ENCODE measurements around the gene WDR27.

WDR27 gene

DNA sequence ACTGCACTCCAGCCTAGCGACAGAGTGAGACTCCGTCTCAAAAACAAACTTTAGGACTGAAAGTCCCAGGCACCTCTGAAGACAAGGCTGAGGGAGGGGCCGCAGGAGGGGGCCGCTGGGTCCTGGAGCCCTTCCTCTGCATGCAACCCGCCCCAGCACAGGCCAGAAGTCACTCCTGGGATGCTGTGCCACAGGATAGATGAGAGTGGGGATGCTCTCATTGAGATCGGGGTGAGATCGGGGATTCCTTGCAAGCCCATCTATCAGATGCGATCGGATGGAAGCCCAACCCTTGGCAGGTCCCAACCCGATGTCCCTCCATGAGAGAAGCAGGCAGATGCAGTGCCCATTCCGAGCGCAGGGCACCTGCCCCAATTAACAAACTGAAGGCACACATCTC lies 66.5 kb downstream of the WDR27 start:
- H3K4me2 ChIP-seq (ENCODE audit: low read depth, low read length, poor library complexity, severe bottlenecking): no peak overlapping the region
- H3F3A ChIP-seq (ENCODE audit: low read depth): no peaks in the 10 kb centered on the region
- no peaks in the 10 kb centered on the region for H3K79me2 ChIP-seq (ENCODE audit: insufficient read depth, low read length)
- H3K9ac ChIP-seq (ENCODE audit: low read depth, low read length, poor library complexity, severe bottlenecking): no peak overlapping the region
- no peak overlapping the region for H3K4me3 ChIP-seq (ENCODE audit: low read length, poor library complexity, severe bottlenecking)
- H3K27me3 ChIP-seq (ENCODE audit: insufficient read depth, low read length, poor library complexity, severe bottlenecking): no peaks in the 10 kb centered on the region
- H3K36me3 ChIP-seq (ENCODE audit: insufficient read depth, low read length): no peaks in the 10 kb centered on the region
- no peaks in the 10 kb centered on the region for H4K20me1 ChIP-seq (ENCODE audit: insufficient read depth, low read length, poor library complexity, severe bottlenecking)
- H3K9me2 ChIP-seq (replicated peaks; ENCODE audit: low read depth, low read length): no peaks in the 10 kb centered on the region
- no peaks in the 10 kb centered on the region for H3K9me3 ChIP-seq (ENCODE audit: insufficient read depth, low read depth, low read length)
- no peaks in the 10 kb centered on the region for H3K4me1 ChIP-seq (ENCODE audit: insufficient read depth, low read length, poor library complexity, severe bottlenecking)
- no peak for TF ChIP-seq EZH2phosphoT487 (IDR thresholded peaks at IDR 0.05; ENCODE audit: borderline replicate concordance)
- no peak overlapping the region for H2AFZ ChIP-seq (ENCODE audit: low read length)

GRCh38 chr6:169632841-169633240 lies 69.0 kb downstream of the WDR27 start:
- no peak overlapping the region for H3K4me3 ChIP-seq (ENCODE audit: low read length, poor library complexity, severe bottlenecking)
- H3K9me3 ChIP-seq (ENCODE audit: insufficient read depth, low read depth, low read length): no peaks in the 10 kb centered on the region
- H3K4me1 ChIP-seq (ENCODE audit: insufficient read depth, low read length, poor library complexity, severe bottlenecking): no peaks in the 10 kb centered on the region
- H3F3A ChIP-seq (ENCODE audit: low read depth): no peaks in the 10 kb centered on the region
- H2AFZ ChIP-seq (ENCODE audit: low read length): no peak overlapping the region
- H3K9ac ChIP-seq (ENCODE audit: low read depth, low read length, poor library complexity, severe bottlenecking): no peak overlapping the region
- no peaks in the 10 kb centered on the region for H4K20me1 ChIP-seq (ENCODE audit: insufficient read depth, low read length, poor library complexity, severe bottlenecking)
- H3K9me2 ChIP-seq (replicated peaks; ENCODE audit: low read depth, low read length): no peaks in the 10 kb centered on the region
- no peak overlapping the region for H3K4me2 ChIP-seq (ENCODE audit: low read depth, low read length, poor library complexity, severe bottlenecking)
- TF ChIP-seq EZH2phosphoT487 (IDR thresholded peaks at IDR 0.05; ENCODE audit: borderline replicate concordance): no peak
- TF ChIP-seq, protein P1, sequence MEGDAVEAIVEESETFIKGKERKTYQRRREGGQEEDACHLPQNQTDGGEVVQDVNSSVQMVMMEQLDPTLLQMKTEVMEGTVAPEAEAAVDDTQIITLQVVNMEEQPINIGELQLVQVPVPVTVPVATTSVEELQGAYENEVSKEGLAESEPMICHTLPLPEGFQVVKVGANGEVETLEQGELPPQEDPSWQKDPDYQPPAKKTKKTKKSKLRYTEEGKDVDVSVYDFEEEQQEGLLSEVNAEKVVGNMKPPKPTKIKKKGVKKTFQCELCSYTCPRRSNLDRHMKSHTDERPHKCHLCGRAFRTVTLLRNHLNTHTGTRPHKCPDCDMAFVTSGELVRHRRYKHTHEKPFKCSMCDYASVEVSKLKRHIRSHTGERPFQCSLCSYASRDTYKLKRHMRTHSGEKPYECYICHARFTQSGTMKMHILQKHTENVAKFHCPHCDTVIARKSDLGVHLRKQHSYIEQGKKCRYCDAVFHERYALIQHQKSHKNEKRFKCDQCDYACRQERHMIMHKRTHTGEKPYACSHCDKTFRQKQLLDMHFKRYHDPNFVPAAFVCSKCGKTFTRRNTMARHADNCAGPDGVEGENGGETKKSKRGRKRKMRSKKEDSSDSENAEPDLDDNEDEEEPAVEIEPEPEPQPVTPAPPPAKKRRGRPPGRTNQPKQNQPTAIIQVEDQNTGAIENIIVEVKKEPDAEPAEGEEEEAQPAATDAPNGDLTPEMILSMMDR (conservative IDR thresholded peaks at IDR 0.05; ENCODE audit: low read length): no peak
- H3K79me2 ChIP-seq (ENCODE audit: insufficient read depth, low read length): no peaks in the 10 kb centered on the region
- no peaks in the 10 kb centered on the region for H3K27me3 ChIP-seq (ENCODE audit: insufficient read depth, low read length, poor library complexity, severe bottlenecking)
- H3K36me3 ChIP-seq (ENCODE audit: insufficient read depth, low read length): no peaks in the 10 kb centered on the region

DNA sequence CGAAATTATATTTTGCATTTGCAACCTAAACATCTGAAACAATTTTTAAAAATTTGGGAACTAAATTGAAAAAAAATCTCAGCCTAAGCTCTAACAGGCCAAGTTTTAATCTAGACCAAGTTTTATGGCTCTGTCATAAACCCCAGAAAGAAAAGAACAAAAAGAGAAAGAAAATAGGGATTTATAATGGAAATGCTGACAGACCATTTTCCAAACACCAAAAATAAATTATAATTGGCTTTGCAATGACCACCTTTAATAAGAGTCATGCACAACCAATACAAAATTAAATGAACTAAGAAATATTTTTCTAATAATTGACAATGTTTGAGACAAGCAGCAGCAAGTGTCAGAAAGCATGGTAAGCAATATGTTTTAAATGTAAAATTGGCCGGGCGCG lies 72.6 kb downstream of the WDR27 start:
- H3K79me2 ChIP-seq (ENCODE audit: insufficient read depth, low read length): no peaks in the 10 kb centered on the region
- H3K9me3 ChIP-seq (ENCODE audit: insufficient read depth, low read depth, low read length): no peaks in the 10 kb centered on the region
- no peak overlapping the region for H3K9ac ChIP-seq (ENCODE audit: low read depth, low read length, poor library complexity, severe bottlenecking)
- no peak overlapping the region for H3K4me3 ChIP-seq (ENCODE audit: low read length, poor library complexity, severe bottlenecking)
- no peaks in the 10 kb centered on the region for H3F3A ChIP-seq (ENCODE audit: low read depth)
- H3K4me1 ChIP-seq (ENCODE audit: insufficient read depth, low read length, poor library complexity, severe bottlenecking): no peaks in the 10 kb centered on the region
- H3K36me3 ChIP-seq (ENCODE audit: insufficient read depth, low read length): no peaks in the 10 kb centered on the region
- no peaks in the 10 kb centered on the region for H3K9me2 ChIP-seq (replicated peaks; ENCODE audit: low read depth, low read length)
- H2AFZ ChIP-seq (ENCODE audit: low read length): no peak overlapping the region
- no peak overlapping the region for H3K4me2 ChIP-seq (ENCODE audit: low read depth, low read length, poor library complexity, severe bottlenecking)
- TF ChIP-seq, protein P1 (conservative IDR thresholded peaks at IDR 0.05; ENCODE audit: low read length): no peak
- no peak for TF ChIP-seq EZH2phosphoT487 (IDR thresholded peaks at IDR 0.05; ENCODE audit: borderline replicate concordance)
- H4K20me1 ChIP-seq (ENCODE audit: insufficient read depth, low read length, poor library complexity, severe bottlenecking): no peaks in the 10 kb centered on the region
- H3K27me3 ChIP-seq (ENCODE audit: insufficient read depth, low read length, poor library complexity, severe bottlenecking): no peaks in the 10 kb centered on the region

Data from Loucy (cell line).